ENCODE results near the gene OR56A5.
"Not testable (repeated sequence)": the region's sequence is repeated elsewhere in the genome, so short reads cannot be mapped to it uniquely, and the experiment has no call there.

Gene OR56A5

GRCh38 chr11:5968394-5968793 lies at the start of gene OR56A5:
TSS of gene OR56A5 (minus strand) at chr11:5968494. CDS start at chr11:5968494, 0 bp downstream.
- DNase-seq = no peak

- no peak for DNase-seq
Measured at GRCh38 chr11:6013042-6013441, 44.7 kb upstream of the OR56A5 start.

DNA sequence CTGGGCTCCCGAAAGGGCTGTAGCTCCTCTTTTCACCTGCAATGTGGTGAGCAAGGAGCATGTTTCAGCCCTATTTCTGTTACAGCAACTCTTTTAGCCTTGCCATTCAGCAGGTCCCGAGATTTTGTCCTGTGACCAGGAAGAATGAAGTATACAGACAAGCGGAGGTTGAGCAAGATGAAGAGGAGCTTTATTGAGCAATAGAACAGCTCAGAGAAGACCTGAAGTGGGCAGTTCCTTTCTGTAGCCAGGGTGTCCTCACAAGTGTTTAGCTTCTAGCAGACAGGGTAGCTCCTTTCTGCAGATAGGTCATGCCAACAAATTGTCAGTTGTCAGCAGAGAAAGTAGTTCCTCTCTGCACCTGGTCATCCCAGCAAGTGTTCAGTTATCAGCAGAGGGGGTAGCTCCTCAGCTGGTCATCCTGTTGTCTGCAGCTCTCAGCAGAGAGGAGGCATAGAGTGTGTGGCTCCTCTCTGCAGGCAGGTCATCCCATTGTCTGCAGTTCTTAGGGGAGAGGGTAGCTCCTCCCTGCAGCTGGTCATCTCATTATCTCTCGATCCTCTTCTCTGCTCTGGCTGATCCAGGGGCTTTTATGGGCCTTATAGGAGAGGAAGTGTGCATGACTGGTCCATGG lies 43.9 kb upstream of the OR56A5 start:
- no peak for DNase-seq

DNA sequence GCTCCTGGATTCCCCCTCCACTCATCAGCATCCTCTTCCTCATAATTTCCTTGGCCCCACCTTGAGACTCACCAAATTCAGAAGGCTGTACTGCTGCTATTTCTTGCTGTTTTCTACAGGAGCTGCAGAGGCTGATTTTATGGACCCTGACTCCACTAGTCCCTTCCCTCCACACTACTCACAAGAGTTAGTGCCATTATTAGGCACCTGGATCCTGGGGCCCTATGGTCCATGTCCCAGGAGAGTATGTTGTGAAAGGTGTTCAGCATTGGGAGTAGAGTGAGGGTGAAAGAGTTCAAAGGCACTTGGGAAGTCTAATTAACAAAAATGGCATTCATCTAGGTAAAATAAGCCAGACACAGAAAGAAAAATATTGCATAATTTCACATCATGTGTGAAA lies 38.6 kb upstream of the OR56A5 start, which contains the start of gene OR56A4:
Gene OR56A4, minus strand, starts transcription at position 101 of the 400 bp plus-strand sequence. CDS start 3,954 bp downstream, outside the sequence.
- DNase-seq = no peak

GRCh38 chr11:6006395-6006794 lies 38.1 kb upstream of the OR56A5 start:
- no peak for DNase-seq

DNA sequence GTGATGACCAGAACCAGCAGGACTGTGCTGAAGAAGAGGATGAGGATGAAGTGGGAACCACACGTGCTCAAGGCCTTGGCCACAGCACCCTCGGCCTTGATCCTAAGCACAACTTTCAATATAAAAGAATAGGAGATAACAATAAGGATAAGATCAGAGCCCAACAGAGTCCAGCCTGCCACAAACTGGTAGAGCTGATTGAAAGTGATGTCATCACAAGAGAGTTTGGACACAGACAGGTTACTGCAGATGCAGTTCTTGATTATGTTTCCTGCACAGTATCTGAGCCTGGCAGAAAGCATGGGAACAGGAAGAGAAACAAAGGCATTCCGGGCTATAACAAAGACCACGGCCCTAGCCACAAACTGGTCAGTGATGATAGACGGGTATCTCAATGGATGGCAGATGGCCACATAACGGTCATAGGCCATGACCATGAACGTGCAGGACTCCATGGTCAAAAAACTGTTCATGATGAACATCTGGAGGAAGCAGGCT lies 34.0 kb upstream of the OR56A5 start:
- no peak for DNase-seq

GRCh38 chr11:5994791-5995190 lies 26.5 kb upstream of the OR56A5 start:
- no peak for DNase-seq

GRCh38 chr11:5992604-5993251 lies 24.4 kb upstream of the OR56A5 start:
- no peak for DNase-seq

GRCh38 chr11:5992150-5992549 lies 23.9 kb upstream of the OR56A5 start:
- DNase-seq = no peak

DNA sequence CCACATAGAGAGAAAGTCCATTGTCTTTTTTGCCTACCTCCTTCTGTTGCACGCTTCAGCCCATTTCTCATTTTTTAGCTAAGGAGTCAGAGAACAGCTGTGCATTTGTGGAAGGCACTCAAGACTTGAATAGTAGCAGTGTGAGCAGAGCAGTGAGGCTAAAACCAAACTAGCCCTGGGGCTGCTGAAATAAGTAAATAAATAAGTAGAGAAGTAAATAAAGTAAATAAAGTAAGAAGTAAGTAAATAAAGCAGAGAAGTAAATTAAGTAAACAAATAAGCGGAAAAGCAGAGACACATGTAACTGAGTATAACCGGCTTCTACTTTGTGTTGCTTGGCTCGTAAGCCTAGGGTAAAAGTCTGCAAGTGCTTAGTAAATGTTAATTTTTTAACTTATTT lies 20.9 kb upstream of the OR56A5 start:
- no peak for DNase-seq

- no peak for DNase-seq
Measured at GRCh38 chr11:5986885-5987284, 18.6 kb upstream of the OR56A5 start, which contains the start of gene OR52L1. TSS of gene OR52L1 (minus strand) at chr11:5986985. CDS start at chr11:5986930, 55 bp downstream.

GRCh38 chr11:5983443-5983842 lies 15.1 kb upstream of the OR56A5 start:
- DNase-seq = no peak

DNA sequence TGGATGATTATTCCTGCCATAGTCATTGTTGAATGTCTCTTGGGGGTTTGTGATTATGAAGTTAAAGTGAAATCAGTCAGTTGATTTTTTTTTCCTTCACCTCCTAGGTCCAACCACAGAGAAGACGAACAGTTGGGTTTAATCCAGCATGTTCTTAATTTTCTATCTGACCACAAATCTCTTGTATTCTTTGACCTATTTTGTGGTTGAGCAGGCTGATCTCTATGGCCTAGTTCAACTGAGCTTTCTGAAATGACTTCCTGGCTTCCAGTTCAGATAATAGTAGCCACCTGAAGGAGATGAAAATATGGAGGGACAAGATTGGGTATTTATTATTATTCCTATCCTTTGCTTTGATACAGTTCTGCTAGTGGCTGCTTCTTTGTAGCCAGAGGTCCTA lies 5.2 kb upstream of the OR56A5 start:
- no peak for DNase-seq

DNA sequence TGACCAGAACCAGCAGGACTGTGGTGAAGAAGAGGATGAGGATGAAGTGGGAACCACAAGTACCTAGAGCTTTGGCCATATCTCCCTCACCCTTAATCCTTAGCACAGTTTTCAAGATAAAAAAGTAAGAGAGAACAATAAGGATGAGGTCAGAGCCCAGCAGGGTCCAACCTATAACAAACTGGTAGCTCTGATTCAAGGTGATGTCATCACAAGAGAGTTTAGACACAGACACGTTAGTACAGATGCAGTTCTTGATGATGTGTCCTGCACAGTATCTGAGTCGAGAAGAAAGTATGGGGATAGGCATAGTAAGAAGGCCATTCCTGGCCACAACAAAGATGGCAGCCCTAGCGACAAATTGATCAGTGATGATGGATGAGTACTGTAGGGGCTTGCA lies 586 bp downstream of the OR56A5 start:
- DNase-seq = no peak

- no peak for DNase-seq
Measured at GRCh38 chr11:5966958-5967357, 1.3 kb downstream of the OR56A5 start.

- DNase-seq = not testable (repeated sequence)
Measured at GRCh38 chr11:5960704-5961320, 7.5 kb downstream of the OR56A5 start.

DNA sequence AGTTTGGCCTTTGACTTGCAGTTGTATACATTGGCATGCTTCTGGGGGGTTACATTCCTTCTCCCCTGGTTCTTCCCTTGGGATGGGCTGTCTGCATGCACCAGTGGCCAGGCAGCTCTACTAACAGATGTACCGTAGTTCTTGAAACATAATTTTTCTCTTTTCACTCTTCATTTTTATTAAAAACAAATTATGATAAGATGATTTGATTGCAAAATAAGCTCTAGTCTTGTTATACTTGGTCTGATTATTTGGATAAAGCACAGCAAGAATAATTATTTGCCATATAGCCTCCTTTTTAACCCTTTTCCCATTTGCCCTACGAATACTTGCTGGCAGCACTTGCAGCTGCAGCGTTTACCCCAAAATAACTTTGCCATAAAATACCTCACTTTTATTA lies 12.7 kb downstream of the OR56A5 start:
- no peak for DNase-seq

DNA sequence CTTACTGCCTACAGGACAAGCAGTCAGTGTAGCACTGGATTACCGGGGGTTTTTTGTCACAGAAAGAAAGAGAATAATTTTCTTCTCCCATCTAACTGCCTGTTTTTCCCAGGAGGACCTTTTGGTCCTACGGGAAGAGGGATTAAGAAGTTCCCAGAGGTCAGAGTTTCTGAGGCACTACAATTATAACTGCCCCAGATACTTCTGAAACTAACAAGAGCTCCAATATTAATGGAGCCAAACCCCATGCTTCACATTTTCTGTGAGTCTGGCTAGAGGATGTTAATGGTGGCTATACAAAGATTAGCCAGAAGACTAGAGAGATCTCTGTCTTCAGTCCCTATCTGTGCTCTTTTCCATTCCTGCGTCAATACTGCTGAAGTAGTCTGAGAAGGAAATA lies 26.3 kb downstream of the OR56A5 start, which contains the start of gene OR56A3:
Gene OR56A3, plus strand, starts transcription at position 301 of the 400 bp plus-strand sequence. CDS start 5,096 bp downstream, outside the sequence.
- DNase-seq = no peak

GRCh38 chr11:5940748-5941147 lies 27.5 kb downstream of the OR56A5 start:
- DNase-seq = no peak

DNA sequence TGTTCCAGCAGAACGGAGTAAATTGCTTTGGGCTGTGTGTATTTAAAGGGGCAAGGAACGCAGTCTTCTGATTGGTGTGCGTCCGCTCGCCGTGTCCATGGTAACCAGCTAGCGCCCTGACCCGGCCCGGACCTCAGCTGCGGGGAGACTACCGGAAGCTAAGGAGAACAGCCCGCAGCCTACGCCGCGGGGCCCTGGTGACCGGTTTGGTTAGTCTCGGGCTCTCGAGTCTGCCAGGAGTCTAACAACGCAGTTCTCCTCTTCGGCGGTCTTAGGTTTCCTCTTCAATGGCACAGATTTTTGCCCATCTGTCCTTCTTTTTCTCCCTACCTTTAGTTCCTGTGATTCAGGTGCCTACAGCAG lies 29.7 kb downstream of the OR56A5 start:
- DNase-seq = no peak

DNA sequence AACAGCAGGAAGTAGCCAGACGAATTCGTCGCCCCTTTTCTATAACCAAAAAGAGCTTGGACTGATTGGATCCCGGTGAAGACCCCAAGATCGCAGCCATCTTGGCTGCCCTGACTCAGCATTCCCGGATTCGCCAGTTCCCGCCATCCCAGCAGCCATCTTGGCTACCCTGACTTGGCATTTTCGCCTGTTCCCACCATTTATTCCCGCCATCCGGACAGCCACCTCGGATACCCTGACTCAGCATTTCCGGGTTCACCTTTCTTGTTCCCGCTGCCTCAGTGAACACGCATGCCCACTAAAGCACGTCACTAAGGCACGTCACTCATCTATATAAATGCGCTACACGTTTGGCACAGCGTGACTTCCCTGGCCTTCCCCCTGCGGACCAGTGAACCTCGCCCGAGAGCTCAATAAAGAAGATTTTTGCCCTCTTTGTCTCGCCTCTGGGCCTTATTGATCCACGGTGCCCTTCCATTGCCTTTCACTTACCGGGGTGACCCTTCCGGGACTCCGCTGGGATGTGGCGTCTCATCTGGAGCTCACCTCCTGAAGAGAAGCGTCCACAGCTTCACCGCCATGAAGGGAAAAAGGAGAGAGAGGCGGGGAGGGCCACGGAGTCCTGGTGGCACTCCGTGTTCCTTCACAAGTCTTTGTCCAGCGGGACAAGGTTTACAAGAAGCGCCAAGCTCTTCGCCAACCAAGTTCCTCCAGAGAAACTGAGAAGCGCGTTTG lies 30.3 kb downstream of the OR56A5 start:
- DNase-seq = no peak

DNA sequence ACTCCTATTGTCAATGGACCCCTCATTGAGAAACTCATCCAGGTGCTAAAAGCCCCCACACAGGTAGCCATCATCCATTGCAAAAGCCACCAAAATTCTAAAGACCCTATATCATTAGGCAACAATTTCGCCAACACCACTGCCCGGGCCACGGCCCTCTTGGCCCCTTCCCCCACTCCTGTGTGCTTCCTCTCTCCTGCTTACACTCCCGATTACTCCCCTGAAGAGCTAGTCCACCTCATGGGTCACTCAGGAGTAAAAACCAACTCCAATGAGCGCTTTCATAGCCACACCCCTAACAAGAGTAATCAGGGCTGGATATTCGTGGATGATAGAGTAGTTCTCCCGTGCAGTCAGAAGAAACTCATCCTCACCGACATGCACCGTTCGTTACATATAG lies 35.2 kb downstream of the OR56A5 start:
- no peak for DNase-seq

DNA sequence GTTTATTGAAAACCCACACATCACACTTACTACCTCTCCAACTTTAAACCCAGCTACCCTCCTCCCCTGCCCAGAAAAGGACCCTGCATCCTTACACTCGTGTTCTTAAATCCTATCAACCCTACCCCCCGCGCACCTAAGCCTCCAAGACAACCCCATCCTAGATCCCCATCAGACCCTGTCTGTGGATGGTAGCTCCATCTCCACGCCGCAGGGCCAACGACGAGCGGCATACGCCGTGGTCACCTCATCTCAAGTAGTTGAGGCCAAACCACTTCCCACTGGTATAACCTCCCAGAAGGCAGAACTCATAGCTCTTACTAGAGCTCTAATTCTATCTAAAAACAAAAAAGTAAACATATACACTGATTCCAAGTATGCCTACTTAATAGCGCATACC lies 35.6 kb downstream of the OR56A5 start:
- DNase-seq = no peak

All from hippocampal formation (tissue), 2 donors.